HepG2 (cell line): ENCODE data around the gene JPT1. TPM values are rescaled to one million over a fixed set of nuclear protein-coding genes. Genes with fewer than 3 reads are reported as not detected.

Source experiments
- DDIT3 ChIP-seq: sonication (generic); formaldehyde crosslinking; IDR thresholded peaks from 2 replicates; pipeline ENCODE4 v1.4.0; 2020; ENCODE audit warnings: mild to moderate bottlenecking, missing genetic modification reagents
- EED ChIP-seq: sonication (generic); formaldehyde crosslinking; IDR thresholded peaks from 2 replicates; pipeline ENCODE4 v1.5.0; 2020; ENCODE audit warnings: mild to moderate bottlenecking, missing genetic modification reagents
- ELF4 ChIP-seq: sonication (generic); formaldehyde crosslinking; IDR thresholded peaks from 2 replicates; pipeline ENCODE4 v1.5.0; 2020; ENCODE audit warnings: missing genetic modification reagents, mild to moderate bottlenecking, moderate library complexity, borderline replicate concordance
- FOSL1 ChIP-seq: sonication (generic); formaldehyde crosslinking; IDR thresholded peaks from 2 replicates; pipeline ENCODE4 v1.9.0; 2021; ENCODE audit warnings: missing genetic modification reagents, borderline replicate concordance
- MTF2 ChIP-seq: sonication (generic); formaldehyde crosslinking; IDR thresholded peaks from 2 replicates; pipeline ENCODE4 v1.5.0; 2020; ENCODE audit warnings: missing genetic modification reagents, borderline replicate concordance
- NFATC3 ChIP-seq: sonication (generic); formaldehyde crosslinking; IDR thresholded peaks from 2 replicates; pipeline ENCODE4 v1.5.1; 2020; ENCODE audit warnings: mild to moderate bottlenecking, missing genetic modification reagents
- PBX2 ChIP-seq: IDR thresholded peaks from 2 replicates; pipeline ENCODE4 v1.6.1; 2016; ENCODE audit warnings: control low read depth
- RERE ChIP-seq: IDR thresholded peaks from 2 replicates; pipeline ENCODE4 v1.6.1; 2016; ENCODE audit warnings: low read depth, missing genetic modification reagents, missing compliant biosample characterization
- THAP8 ChIP-seq: sonication (generic); formaldehyde crosslinking; IDR thresholded peaks from 2 replicates; pipeline ENCODE4 v1.5.1; 2020; ENCODE audit warnings: missing genetic modification reagents, mild to moderate bottlenecking, borderline replicate concordance
- ZNF362 ChIP-seq: sonication (generic); formaldehyde crosslinking; IDR thresholded peaks from 2 replicates; pipeline ENCODE4 v1.4.0; 2020; ENCODE audit warnings: missing genetic modification reagents, mild to moderate bottlenecking, borderline replicate concordance
- ZNF503 ChIP-seq: sonication (generic); formaldehyde crosslinking; IDR thresholded peaks from 2 replicates; pipeline ENCODE4 v1.4.0; 2020; ENCODE audit warnings: missing genetic modification reagents
- ZNF574 ChIP-seq: sonication (generic); formaldehyde crosslinking; IDR thresholded peaks from 2 replicates; pipeline ENCODE4 v1.4.0; 2020; ENCODE audit warnings: missing genetic modification reagents
- ZNF672 ChIP-seq: sonication (generic); formaldehyde crosslinking; IDR thresholded peaks from 2 replicates; pipeline ENCODE4 v1.8.1; 2022; ENCODE audit warnings: missing genetic modification reagents
- polyA plus RNA-seq, 8 experiments: library from polyadenylated mRNA; depleted of rRNA in 3 of 8; stranded (reverse) in 7 of 8; unstranded in 1 of 8; fragments of >200 nt; fragmentation: Illumina TruSeq in 4 of 8; extraction: Trizol in 4 of 8; gene quantifications; 2 replicates each; pipeline versions ENCODE4 v1.2.1 to v1.2.3, GENCODE V29; 2011 to 2016; ENCODE audit warnings: low read depth in 4 of 8, missing spikeins in 1 of 8, mixed read lengths in 1 of 8; ENCODE audit not compliant: insufficient read depth in 1 of 8
- total RNA-seq, 5 experiments: library from RNA; depleted of rRNA; stranded (reverse); fragments of >200 nt; fragmentation: Illumina TruSeq; extraction: Trizol; gene quantifications; 2 replicates each; pipeline ENCODE4 v1.2.3, GENCODE V29; 2016; ENCODE audit warnings: low read depth in 1 of 5

The JPT1 gene
- total and polyA plus RNA-seq, 2 of the 13 experiments (the other 11 are each of a cell fraction or from before 2014, with no cell fraction given): 43.3 to 256 TPM

- TF ChIP-seq ZNF672 (CRISPR knock-in tag): no peak
- no peak for TF ChIP-seq DDIT3 (CRISPR knock-in tag)
- TF ChIP-seq RERE (CRISPR knock-in tag): no peak
- no peak for TF ChIP-seq NFATC3
- peak; percentile 33; the same call in 1 of the 2 replicates for TF ChIP-seq ZNF503 (CRISPR knock-in tag)
- peak; percentile 96 for TF ChIP-seq ZNF574 (CRISPR knock-in tag)
- peak; percentile 29; the same call in 1 of the 2 replicates for TF ChIP-seq FOSL1 (CRISPR knock-in tag)
- no peak for TF ChIP-seq ELF4 (CRISPR knock-in tag)
- TF ChIP-seq EED (CRISPR knock-in tag): peak; percentile 50
- TF ChIP-seq THAP8: no peak; the same call in 1 of the 2 replicates
- no peak for TF ChIP-seq PBX2
- no peak for TF ChIP-seq ZNF362 (CRISPR knock-in tag)
- TF ChIP-seq MTF2 (CRISPR knock-in tag): 0 out of 2 replicates have a peak, but pooled peaks have one; percentile 64
Measured at GRCh38 chr17:75109407-75110233, 44.7 kb downstream of the JPT1 start, which contains the start of gene ARMC7 (continued).
